DOHH2 (cell line): ENCODE measurements around the gene UEVLD.

ENCODE experiments used
- H3F3A ChIP-seq: fragments of 200-600 bp; sonication (generic), shearing (Covaris generic); 2 replicates; pipeline ENCODE4 v1.6.0; 2016; ENCODE audit warnings: antibody characterized with exemption, mild to moderate bottlenecking; ENCODE audit not compliant: control insufficient read depth, insufficient read depth
- H3K27ac ChIP-seq: fragments of 200-600 bp; sonication (generic); 2 replicates; pipeline ENCODE4 v1.5.1; 2014; ENCODE audit warnings: low read depth, mild to moderate bottlenecking, low read length, moderate library complexity
- H3K27me3 ChIP-seq: fragments of 200-600 bp; sonication (generic); 2 replicates; pipeline ENCODE4 v1.6.1; 2014; ENCODE audit warnings: mild to moderate bottlenecking, low read length, mixed read lengths; ENCODE audit not compliant: control insufficient read depth
- H3K36me3 ChIP-seq: fragments of 200-600 bp; sonication (generic); 2 replicates; pipeline ENCODE4 v1.6.1; 2014; ENCODE audit warnings: mild to moderate bottlenecking, low read length, moderate library complexity, mixed read lengths; ENCODE audit not compliant: control insufficient read depth
- H3K4me1 ChIP-seq: fragments of 200-600 bp; sonication (generic); 2 replicates; pipeline ENCODE4 v1.6.1; 2014; ENCODE audit warnings: mild to moderate bottlenecking, low read length, mixed read lengths; ENCODE audit not compliant: control insufficient read depth
- H3K4me2 ChIP-seq: fragments of 200-600 bp; sonication (generic); 2 replicates; pipeline ENCODE4 v1.6.0; 2014; ENCODE audit warnings: mild to moderate bottlenecking, low read length, moderate library complexity
- H3K4me3 ChIP-seq: fragments of 200-600 bp; sonication (generic); 2 replicates; pipeline ENCODE4 v1.5.1; 2014; ENCODE audit warnings: mild to moderate bottlenecking, low read length, mixed read lengths
- H3K79me2 ChIP-seq: fragments of 200-600 bp; sonication (generic); 2 replicates; pipeline ENCODE4 v1.6.1; 2014; ENCODE audit warnings: mild to moderate bottlenecking, low read length, mixed read lengths; ENCODE audit not compliant: control insufficient read depth
- H3K9me2 ChIP-seq: fragments of 200-600 bp; sonication (generic); replicated peaks from 2 replicates; pipeline ENCODE4 v1.6.1; 2014; ENCODE audit warnings: mild to moderate bottlenecking, low read length, mixed read lengths; ENCODE audit not compliant: control insufficient read depth
- H3K9me3 ChIP-seq: fragments of 200-600 bp; sonication (generic); 2 replicates; pipeline ENCODE4 v1.6.1; 2014; ENCODE audit warnings: antibody characterized with exemption, low read length, mixed read lengths; ENCODE audit not compliant: control insufficient read depth, insufficient read depth
- H4K20me1 ChIP-seq: fragments of 200-600 bp; sonication (generic); 2 replicates; pipeline ENCODE4 v1.6.0; 2014; ENCODE audit warnings: low read depth, mild to moderate bottlenecking, antibody characterized with exemption, low read length, moderate library complexity; ENCODE audit not compliant: control insufficient read depth, insufficient read depth
- EZH2phosphoT487 ChIP-seq: fragments of 200-600 bp; sonication (generic); IDR thresholded peaks from 2 replicates; pipeline ENCODE4 v1.6.1; 2017; ENCODE audit warnings: borderline replicate concordance, mild to moderate bottlenecking, antibody characterized with exemption, low read length, moderate library complexity, mixed read lengths
- TF ChIP-seq, protein P1 (sequence below): fragments of 200-600 bp; sonication (generic); IDR thresholded peaks from one replicate; pipeline ENCODE4 v1.5.1; 2014; ENCODE audit warnings: antibody characterized with exemption, mild to moderate bottlenecking, low read depth, low read length; ENCODE audit not compliant: poor library complexity, severe bottlenecking

UEVLD gene

DNA sequence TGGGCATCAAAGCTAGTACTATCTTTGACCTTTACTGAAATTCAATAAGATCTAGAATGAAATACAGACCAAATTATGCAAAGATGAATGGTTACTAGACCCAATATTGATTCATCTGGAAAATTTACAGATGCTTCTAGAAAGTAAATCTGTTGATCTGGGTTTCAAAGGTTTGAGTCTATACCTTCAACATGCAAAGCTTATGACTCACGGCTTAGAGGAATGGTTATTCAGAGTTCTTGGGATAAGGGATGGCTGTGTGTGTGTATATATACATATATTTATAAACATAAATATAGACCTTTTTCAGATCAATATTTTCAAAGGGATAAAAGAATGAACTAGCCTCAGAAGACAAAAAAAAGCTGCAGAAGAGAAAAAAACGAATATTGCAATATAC, 44.3 kb upstream of the UEVLD start:
- no peak overlapping the region for H3K27ac ChIP-seq
- peaks cover 61% of the 10 kb centered on the region for H3K79me2 ChIP-seq
- H3F3A ChIP-seq = no peaks in the 10 kb centered on the region
- peaks cover 29% of the 10 kb centered on the region for H3K4me1 ChIP-seq
- TF ChIP-seq, protein P1, sequence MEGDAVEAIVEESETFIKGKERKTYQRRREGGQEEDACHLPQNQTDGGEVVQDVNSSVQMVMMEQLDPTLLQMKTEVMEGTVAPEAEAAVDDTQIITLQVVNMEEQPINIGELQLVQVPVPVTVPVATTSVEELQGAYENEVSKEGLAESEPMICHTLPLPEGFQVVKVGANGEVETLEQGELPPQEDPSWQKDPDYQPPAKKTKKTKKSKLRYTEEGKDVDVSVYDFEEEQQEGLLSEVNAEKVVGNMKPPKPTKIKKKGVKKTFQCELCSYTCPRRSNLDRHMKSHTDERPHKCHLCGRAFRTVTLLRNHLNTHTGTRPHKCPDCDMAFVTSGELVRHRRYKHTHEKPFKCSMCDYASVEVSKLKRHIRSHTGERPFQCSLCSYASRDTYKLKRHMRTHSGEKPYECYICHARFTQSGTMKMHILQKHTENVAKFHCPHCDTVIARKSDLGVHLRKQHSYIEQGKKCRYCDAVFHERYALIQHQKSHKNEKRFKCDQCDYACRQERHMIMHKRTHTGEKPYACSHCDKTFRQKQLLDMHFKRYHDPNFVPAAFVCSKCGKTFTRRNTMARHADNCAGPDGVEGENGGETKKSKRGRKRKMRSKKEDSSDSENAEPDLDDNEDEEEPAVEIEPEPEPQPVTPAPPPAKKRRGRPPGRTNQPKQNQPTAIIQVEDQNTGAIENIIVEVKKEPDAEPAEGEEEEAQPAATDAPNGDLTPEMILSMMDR = no peak
- TF ChIP-seq EZH2phosphoT487 = no peak
- no peaks in the 10 kb centered on the region for H4K20me1 ChIP-seq
- no peaks in the 10 kb centered on the region for H3K36me3 ChIP-seq
- no peaks in the 10 kb centered on the region for H3K9me2 ChIP-seq
- H3K27me3 ChIP-seq = no peaks in the 10 kb centered on the region
- no peaks in the 10 kb centered on the region for H3K9me3 ChIP-seq
- peak overlapping the region; percentile 93 for H3K4me3 ChIP-seq
- H3K4me2 ChIP-seq = peak overlapping the region; percentile 87

DNA sequence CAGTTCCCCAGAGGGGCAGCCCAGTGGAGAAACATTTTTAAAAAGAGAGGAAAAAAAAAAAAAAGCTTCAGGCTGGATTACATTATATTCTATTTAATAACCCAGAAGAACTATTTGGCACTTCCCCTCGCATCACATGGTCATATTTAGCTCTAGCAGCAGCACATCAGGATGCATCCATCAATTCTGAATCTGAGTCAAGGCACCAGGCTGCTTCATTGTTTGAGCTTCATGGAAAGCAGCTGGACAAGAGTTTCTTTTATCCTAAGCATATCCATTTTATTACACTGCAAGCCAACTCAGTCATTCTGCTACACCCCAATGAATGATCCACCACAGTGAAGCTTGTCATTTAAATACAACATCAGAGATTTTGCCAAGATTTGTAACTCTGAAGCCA, 35.6 kb upstream of the UEVLD start:
- Histone ChIP-seq H3K4me3 (no peak overlapping the region), H3K9me3 (no peaks in the 10 kb centered on the region), H3K27ac (no peak overlapping the region), H3K79me2 (peaks cover 93% of the 10 kb centered on the region), H3K36me3 (no peaks in the 10 kb centered on the region), H3F3A (no peaks in the 10 kb centered on the region), H3K27me3 (no peaks in the 10 kb centered on the region), H4K20me1 (no peaks in the 10 kb centered on the region), H3K4me2 (no peak overlapping the region), H3K4me1 (peaks cover 11% of the 10 kb centered on the region), H3K9me2 (no peaks in the 10 kb centered on the region)
- TF ChIP-seq, protein P1 = no peak
- TF ChIP-seq EZH2phosphoT487 = no peak

DNA sequence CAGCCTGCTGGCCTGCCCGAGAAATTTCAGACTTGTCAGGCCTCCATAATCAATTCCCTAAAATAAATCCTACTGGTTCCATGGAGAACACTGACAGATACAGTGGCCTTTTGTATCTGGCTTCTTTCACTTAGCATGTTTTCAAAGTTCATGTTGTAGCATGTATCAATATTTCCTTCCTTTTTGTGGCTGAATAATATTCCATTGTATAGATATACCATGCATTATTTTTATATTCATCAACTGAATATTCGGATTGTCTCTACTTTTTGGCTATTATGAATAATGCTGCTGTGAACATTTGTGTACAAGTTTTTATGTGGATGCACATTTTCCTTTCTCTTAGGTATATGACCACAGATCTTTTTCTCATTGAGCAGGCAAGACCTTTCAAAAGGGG, 35.2 kb upstream of the UEVLD start:
- TF ChIP-seq EZH2phosphoT487 = no peak
- TF ChIP-seq, protein P1 = no peak
- no peaks in the 10 kb centered on the region for H3K9me2 ChIP-seq
- no peak overlapping the region for H3K4me3 ChIP-seq
- H3K4me2 ChIP-seq = no peak overlapping the region
- H3F3A ChIP-seq = no peaks in the 10 kb centered on the region
- no peak overlapping the region for H3K27ac ChIP-seq
- no peaks in the 10 kb centered on the region for H3K36me3 ChIP-seq
- peaks cover 93% of the 10 kb centered on the region for H3K79me2 ChIP-seq
- peaks cover 8% of the 10 kb centered on the region for H3K4me1 ChIP-seq
- H3K27me3 ChIP-seq = no peaks in the 10 kb centered on the region
- H3K9me3 ChIP-seq = no peaks in the 10 kb centered on the region
- no peaks in the 10 kb centered on the region for H4K20me1 ChIP-seq
